ENCODE data around the gene KCNG3.

Gene KCNG3

DNA sequence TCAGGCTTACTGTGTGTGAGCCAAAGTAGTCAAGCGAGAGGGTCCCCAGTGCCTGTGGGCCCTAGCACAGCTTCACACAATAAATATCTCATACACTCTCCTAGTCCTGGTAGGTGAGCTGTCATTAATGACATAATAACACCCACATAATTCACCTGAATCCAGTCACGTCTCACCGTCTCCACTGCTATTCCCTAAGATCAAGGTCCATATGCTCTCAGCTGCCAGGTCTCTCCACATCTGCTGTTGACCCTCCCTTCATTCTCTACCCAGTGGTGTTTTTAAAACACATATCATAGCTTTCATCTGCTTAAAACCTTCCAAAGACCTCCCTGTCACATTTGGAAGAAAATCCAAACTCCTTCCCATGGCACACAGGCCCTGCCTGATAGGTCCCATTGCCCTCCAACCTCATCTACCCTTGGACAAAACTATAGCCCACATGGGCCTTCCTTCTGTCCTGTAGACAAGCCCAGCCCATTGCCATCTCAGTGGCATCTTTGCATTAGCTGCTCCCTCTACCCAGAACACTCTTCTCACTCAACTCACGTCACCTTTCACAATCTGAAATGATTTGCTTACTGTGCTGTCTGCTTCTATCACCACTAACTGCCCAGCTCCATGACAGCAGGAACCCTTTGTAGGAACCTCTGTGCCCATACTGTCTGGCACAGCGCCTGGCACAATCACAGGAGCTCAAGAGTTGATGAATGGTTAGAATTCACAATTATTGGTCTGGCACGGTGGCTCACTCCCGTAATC is 7.5 kb downstream of the KCNG3 start:
- DNase-seq: peak in 1 of 2 experiments; percentile 13

DNA sequence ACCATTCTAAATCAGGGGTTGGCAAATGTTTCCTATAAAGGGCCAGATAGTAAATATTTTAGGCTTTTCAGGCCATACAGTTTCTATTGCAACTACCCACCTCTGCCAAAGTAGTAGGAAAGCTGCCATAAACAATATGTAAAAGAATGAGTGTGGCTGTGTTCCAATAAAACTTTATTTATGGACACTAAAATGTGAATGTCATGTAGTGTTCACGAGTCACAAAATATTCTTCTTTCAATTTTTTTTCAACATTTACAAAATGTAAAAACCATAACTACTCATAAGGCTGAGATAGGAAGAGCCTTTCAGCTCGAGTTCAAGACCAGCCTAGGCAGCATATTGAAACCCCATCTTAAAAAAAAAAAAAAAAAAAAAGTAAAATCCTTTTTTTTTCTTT is 13.4 kb downstream of the KCNG3 start:
- no peak for DNase-seq

DNA sequence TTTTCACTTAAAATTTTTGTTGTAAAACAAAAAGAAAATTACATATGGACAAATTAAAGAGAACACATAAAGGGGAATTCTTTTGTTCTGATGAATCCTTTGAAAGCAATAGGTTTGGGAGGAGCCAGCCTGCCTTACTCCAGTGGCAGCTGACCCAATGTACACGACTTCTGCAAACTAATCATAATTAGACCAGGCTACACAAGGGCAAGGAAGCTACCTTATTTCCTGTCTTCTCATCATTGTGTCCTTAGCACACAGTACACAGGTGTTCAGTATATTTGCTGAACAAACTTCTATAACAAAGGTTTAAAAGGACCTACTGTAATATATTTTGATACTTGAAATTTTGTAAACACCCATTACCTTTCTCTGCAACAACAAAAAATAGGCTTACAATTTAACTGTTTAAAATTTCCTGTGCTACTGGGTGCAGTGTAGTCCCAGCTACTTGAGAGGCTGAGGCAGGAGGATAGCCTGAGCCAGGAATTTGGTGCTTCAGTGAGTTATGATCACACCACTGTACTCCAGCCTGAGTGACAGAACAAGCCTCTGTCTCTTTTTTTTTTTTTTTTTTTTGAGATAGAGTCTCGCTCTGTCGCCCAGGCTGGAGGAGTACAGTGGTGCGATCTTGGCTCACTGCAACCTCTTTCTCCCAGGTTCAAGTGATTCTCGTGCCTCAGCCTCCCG is 18.9 kb downstream of the KCNG3 start:
- DNase-seq: no peak

DNA sequence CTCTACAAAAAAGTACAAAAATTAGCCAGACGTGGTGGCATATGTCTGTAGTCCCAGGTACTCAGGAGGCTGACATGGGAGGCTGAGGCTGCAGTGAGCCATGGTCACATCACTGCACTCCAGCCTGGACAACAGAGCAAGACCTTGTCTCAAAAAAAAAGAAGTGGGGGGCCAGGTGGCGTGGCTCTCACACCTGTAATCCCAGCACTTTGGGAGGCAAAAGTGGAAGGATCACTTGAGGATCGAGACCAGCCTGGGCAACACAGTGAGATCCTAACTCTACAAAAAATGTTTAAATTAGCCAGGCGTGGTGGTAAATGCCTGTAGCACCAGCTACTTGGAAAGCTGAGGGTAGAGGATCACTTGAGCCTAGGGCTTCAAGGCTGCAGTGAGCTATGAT is 23.1 kb downstream of the KCNG3 start:
- no peak for DNase-seq

DNA sequence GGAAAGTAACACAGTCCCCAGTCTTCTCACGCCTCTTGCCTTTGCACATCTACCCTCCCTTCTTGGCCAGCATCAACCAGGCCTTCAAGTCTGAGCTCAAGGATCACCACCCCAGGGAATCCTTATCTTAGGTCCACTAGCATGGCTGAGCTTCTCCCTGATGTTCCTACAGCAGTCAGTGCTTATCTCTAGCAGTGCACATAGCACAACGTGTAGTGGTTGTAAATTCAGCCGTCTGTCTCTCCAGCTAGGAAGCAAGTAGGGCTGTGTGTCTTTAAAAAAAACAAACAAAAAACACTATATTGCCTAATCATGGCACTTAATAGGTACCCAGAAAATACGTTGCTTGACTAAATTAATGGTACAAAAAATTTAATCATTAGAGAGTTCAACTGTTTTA is 29.2 kb downstream of the KCNG3 start:
- no peak for DNase-seq

DNA sequence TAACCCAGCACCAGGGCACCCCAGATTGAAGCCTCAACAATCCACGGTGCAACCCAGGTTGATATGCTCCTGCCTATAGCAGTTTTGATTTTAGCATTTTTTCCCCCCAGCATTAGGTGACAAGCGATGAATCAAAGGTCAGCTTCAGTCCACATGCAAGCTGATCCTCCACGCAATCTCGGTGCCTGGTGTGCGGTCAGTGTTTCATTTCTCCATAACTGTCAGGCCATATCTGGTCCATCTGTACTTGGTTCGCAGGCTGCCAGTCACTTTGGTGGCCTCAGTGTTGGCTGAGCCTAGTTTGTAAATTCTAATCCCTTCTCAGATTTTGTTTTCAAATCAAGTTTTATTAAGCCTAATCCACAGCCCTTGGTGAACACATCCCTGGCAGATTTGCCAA is 30.2 kb downstream of the KCNG3 start:
- DNase-seq: no peak

DNA sequence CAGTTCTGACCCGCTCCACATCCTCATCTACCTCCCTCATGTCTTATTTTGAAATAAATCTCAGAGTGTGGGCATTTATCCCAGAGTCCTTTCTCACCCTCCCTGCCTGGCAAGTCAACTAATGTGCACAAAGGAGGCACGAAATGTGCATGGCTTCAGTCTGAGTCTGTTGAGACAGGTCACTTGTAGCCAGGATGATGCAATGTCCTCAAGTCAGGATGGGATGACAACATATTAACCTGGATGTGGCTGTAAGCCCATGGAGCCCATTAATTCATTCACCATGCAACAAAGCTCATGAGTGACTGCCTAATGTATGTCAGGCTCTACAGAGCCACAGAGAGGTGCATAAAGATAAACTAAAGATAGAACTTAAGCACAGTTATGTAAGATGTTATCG is 34.5 kb downstream of the KCNG3 start:
- no peak for DNase-seq

DNA sequence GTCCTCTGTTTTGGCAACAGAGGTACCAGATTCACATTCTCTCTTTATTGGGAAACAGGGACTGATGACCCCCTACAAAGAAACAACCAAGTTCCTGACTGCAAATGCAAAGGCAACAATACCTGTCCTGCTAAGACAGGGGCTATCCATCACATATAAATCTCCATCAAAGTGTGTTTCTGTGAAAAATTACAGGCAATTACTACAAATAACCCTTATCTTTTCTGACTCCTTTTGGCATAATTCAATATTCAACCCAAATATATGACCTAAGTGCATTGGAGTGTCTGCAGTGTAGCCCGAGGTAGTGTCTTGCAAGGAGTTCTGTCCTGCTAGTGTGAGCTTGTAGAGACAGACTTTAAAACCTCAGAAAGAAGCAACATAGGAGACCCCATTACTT is 35.4 kb downstream of the KCNG3 start:
- DNase-seq: no peak

DNA sequence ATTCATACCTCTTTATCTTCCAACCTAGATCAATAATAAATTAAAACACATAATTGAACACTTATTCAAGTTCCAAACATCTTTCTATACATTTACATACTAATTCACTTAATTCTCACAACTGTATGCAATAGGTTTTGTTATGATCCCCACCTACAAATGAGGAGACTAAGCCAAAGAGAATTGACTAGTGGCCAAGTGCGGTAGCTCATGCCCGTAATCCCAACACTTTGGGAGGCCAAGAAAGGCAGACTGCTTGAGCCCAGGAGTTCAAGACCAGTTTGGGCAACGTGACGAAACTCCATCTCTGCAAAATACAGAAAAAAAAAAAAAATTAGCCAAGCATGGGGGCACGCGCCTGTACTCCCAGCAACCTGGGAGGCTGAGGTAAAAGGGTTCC is 36.8 kb downstream of the KCNG3 start:
- peak in 1 of 2 experiments; percentile 9 for DNase-seq

DNA sequence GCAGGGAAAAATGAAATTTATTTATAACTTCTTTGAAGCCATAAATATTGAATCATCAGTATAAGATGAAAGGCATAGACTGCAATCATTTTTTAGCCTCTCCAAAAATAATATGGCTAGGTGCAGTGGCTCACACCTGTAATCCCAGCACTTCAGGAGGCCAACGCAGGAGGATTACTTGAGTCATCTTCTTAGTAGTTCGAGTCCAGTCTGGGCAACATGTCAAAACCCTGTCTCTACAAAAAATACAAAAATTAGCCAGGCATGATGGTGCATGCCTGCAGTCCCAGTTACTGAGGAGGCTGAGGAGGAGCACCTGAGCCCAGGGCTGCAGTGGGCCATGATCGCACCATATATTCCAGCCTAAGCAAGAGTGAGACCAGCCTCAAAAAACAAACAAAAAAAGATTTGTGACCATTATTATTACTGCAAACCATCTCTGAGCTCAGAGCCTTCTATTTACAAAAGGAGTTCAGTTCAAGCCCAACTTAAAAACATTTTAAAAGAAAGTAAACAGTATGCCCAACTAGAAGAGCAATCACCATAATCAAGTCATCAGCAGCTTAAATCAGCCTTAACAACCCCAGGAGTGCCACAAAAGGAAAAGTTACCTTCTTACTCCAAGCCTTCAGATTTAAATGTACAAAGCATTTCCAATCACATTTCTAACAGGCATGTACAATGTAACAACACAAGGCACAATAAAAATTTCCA is 37.5 kb downstream of the KCNG3 start:
- DNase-seq: no peak

DNA sequence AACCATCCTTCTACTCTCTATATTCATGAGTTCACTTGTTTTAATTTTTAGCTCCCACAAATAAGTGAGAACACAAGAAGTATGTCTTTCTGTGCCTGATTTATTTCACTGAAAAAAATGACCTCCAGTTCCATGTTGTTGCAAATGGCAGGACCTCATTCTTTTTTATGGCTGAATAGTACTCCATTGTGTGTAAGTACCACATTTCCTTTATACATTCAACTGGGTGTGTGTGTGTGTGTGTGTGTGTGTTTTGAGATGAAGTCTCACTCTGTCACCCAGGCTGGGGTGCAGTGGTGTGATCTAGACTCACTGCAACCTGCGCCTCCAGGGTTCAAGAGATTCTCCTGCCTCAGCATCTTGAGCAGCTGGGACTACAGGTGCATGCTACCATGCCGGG is 41.2 kb downstream of the KCNG3 start:
- DNase-seq: no peak

DNA sequence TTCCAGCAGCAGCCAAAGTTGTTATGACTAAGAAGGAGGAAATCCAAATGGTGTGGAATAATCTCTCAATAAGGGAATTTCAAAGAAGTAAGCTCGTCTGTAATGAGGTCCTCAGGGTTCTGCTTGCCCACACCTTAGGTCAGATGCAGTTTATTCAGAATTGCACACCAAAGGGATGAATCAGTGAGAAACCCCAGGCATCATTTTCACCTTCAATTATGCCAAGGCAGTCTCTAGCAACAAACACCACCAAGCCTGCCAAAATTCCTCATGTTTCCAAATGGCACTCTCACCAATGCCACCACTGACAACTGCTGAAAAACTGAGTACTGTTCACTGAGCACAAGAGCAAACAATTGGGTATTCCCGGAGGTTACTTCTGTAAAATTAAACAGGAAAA is 43.6 kb downstream of the KCNG3 start:
- peak in 1 of 2 experiments; percentile 8 for DNase-seq

DNA sequence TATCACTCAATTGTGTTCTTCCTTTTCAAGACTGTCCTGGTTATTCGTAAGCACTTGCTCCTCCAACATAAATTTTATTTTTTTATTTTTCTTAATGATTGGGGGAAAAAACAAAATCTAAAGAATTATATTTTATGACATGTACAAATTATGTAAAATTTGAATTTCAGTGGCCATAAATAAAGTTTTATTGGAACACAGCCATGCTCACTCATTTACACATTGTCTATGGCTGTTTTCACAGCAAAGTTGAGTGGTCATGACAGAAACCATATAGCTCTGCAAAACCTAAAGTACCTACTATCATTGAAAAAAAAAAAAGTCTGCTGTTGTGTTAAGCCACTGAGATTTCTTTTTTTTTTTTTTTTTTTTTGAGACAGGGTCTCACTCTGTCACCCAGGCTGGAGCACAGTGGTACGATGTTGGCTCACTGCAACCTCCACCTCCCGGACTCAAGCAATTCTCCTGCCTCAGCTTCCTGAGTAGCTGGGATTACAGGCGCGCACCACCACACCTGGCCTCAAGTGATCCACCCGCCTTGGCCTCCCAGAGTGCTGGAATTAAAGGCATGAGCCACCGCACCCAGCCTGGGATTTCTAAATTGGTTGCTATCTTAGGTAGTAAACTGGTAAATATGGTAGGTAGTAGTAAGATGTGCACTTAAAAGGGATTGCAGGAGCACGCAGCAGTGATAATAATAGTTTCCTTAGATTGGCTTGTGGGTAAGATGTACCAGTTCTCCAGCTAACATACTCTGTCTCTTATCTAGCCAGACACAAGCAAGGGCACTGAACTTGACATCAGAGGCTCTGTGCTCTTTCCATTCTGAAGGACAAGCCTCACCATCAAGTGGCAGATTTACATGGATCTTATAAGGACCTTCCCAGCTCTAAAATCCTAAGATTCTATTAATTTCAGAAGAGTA is 44.4 kb downstream of the KCNG3 start:
- no peak for DNase-seq

DNA sequence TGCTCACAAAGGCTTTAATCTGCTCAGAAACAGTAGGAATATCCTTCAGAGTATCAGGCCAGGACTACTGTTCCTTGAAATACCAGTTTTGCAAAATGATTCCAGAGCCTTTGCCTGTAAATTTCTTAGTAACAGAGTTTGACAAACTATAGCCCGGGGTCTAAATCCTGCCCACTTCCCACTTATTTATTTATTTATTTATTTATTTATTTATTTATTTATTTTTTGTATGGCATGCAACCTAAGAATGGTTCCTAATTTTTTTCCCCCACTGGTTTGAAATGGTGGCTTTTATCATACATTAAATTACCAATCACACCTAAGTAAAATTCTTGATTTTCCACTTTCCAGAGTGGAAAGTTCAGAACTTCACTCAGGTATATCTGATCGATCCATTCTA is 45.6 kb downstream of the KCNG3 start:
- no peak for DNase-seq

DNA sequence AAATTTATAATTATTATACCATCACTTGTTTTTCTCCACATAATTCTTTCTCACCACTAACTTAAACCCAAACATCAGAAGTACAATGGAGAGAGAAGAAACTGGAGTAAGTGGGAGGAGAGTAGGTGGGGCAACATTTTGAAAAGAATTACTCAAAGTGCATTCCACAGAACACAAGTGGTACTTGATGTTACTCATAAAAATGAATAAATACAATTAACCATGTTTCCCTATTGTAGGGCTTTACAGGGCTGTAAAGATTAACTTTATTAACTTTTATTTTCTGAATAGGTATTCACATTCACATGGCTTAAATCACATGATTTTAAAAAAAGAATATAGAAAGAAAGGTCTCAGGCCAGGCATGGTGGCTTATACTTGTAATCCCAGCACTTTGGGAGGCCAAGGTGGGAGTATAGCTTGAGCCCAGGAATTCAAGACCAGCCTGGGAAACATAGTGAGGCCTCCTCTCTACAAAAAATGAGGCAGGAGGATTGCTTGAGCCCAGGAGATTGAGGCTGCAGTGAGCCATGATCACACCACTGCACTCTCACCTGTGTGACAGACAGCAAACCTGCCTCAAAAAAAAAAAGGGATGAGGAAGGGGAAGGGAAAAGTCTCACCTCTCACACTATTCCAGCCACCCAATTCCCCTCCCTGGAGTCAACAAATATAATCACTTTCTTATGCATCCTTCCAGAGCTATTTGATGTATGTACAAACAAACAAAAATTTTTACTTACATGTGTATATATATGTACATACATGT is 47.1 kb downstream of the KCNG3 start:
- DNase-seq: no peak

DNA sequence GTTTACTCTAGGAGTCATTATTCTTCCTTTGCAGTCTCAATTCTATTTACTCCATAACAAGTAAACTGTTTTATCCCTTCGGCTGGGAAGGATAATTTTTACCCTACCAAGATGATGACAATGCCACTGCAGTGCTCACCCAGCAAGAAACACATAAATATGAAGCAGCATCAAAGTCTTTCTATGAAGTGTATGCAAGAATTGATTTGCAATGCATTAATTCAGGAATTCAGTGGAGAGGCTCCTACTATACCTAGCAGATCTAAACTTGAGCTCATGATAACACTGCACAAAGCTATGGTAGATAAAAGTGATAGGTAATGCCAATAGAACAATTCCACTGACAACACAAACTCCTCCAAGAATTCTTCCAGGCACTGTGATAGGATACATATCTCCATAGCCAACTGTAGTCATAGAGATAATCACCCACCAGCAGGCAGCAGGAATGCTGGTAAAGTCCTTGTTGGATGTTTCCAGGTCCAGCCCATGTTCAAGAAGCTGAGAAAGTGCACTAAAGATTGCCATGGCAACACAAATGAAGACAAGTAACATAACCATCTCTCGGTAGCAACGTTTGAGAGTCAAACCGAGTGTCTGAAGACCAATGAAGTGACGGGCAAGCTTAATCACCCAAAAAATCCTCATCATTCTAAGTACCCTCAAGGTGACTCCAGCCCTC is 49.9 kb downstream of the KCNG3 start:
- DNase-seq: no peak

DNA sequence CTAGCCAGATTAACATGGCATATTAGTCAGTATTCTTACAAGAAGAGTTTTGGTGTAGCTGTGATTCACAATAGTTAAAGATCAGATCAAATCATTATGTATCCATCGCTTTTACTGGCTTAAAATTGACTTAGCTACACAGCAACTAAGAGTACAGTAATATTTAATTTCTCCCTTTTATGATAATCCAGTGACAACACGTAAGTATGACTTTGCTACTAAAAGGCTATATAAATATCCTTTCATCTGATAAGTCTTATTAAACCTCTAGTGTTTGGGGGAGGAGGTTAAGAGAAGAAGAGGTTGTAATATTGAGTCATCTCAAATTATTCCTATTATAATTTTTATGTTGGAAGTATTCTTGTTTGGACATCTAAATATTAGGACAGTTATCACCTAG is 51.0 kb downstream of the KCNG3 start:
- no peak for DNase-seq

DNA sequence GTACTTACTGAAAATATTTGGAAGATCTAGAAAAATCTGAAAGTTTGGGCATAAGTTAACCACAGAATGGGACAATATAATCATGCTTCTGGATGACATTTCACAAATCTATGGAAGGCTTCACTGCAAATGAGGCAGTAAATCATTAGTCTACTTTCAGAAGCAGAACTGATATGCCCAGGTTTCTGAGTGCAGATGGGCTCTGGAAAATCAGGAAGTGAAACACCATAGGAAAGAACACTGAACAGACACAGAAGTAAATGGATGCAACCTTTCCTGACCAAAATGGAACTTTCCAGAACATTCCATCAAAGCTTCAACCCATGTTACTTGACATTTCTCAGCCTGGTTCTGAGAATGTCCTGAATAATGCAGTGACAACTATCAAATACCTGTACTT is 55.1 kb downstream of the KCNG3 start:
- no peak for DNase-seq

DNA sequence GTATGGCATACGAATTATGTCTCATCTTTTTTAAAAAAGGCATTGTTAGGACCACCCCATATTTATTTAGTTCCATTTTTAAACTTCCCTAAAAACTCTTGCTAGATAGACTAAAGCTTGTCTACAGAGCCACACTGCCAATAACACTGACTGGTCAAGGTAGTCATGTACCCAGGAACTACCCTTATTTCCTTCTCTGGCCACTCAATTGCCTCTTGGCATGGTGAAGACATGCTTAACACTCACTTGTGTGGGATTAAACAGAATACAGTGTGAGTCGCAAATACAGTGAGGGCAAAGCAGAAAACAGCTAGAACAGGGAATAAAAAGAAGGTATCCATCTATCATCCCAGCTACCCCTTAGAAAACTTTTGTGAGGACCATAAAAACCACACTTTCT is 57.4 kb downstream of the KCNG3 start:
- DNase-seq: no peak

DNA sequence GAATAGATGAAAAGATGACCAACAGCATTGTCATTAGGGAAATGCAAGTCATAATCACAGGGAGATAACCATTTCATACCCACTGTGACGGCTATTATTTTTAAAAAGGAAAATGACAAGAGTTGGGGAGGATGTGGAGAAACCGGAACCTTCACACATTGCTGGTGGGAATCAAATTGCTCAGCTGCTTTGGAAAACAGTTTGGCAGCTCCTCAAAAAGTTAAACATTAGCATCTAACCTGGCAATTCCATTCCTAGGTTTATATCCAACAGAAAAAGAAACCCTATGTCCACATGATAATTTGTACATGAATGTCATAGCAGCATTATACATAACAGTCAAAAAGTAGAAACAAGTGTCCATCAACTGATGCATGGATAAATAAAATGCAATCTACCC is 58.2 kb downstream of the KCNG3 start:
- DNase-seq: no peak

DNA sequence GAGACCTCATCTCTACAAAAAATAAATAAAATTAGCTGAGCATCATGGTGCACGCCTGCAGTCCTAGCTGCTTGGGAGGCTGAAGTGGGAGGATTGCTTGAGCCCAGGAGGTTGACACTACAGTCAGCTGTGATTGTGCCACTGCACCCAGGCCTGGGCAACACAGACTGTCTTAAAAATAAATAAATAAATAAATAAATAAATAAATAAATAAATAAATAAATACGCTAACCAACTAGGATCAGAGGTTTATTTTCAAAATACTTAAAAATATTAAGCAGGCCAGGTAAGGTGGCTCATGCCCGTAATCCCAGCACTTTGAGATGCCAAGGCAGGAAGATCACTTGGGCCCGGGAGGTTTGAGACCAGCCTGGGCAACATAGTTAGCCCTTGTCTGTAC is 63.6 kb downstream of the KCNG3 start:
- DNase-seq: no peak

DNA sequence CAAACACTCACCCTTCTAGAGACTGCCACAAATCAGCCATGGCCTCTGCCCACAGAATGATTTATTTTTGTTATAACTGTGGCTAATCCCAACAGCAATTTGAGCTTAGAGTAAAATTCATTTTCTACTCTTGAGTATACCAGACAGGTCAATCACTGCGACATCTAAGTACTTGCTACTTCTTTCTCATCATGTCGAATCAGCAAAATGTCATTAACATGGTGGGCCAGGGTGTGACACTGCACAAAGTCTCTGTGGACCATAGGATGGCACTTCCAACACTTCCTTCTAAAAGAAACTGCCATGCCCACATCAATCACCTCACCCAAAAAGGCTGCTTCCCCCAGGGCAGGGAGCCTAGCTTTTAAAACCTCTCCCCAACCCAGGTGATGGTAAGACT is 64.4 kb downstream of the KCNG3 start:
- DNase-seq: no peak
